ENCODE data around the gene FGF18. TPM values are rescaled to one million over a fixed set of nuclear protein-coding genes. Genes with fewer than 3 reads are reported as not detected.

The FGF18 gene
- total RNA-seq, 1 experiment from 2014 or later = 0.94 TPM

GRCh38 chr5:171433352-171433698 is 13.9 kb downstream of the FGF18 start:
- H2BK5ac ChIP-seq (ENCODE audit: insufficient read length, low read length) = no peak overlapping the region
- no peak overlapping the region for H3K4ac ChIP-seq (ENCODE audit: low read depth, low read length)
- no peak for DNase-seq
- no peak overlapping the region for H2AK5ac ChIP-seq (ENCODE audit: insufficient read length, low read length)
- H2BK15ac ChIP-seq (ENCODE audit: low read depth, low read length) = no peak overlapping the region
- no peak overlapping the region for H4K8ac ChIP-seq (replicated peaks; ENCODE audit: insufficient read length, low read depth, low read length)
- H3K27me3 Mint-ChIP-seq (ENCODE audit: low read depth) = no peaks in the 10 kb centered on the region; the same call in 1 of the 2 replicates
- peaks cover 18 to 31% of the 10 kb centered on the region in 2 experiments for H3K4me1 Mint-ChIP-seq
- H2BK120ac ChIP-seq (ENCODE audit: low read depth, low read length, poor library complexity, severe bottlenecking) = no peak overlapping the region
- no peaks in the 10 kb centered on the region for H3K9me3 ChIP-seq (ENCODE audit: control insufficient read depth, low read depth, low read length)
- H3K23me2 ChIP-seq (ENCODE audit: insufficient read length, low read depth, low read length, poor library complexity, severe bottlenecking) = no peaks in the 10 kb centered on the region
- no peaks in the 10 kb centered on the region for H3K79me1 ChIP-seq (ENCODE audit: insufficient read depth, low read depth, low read length, poor library complexity, severe bottlenecking)
- TF ChIP-seq, protein P1, sequence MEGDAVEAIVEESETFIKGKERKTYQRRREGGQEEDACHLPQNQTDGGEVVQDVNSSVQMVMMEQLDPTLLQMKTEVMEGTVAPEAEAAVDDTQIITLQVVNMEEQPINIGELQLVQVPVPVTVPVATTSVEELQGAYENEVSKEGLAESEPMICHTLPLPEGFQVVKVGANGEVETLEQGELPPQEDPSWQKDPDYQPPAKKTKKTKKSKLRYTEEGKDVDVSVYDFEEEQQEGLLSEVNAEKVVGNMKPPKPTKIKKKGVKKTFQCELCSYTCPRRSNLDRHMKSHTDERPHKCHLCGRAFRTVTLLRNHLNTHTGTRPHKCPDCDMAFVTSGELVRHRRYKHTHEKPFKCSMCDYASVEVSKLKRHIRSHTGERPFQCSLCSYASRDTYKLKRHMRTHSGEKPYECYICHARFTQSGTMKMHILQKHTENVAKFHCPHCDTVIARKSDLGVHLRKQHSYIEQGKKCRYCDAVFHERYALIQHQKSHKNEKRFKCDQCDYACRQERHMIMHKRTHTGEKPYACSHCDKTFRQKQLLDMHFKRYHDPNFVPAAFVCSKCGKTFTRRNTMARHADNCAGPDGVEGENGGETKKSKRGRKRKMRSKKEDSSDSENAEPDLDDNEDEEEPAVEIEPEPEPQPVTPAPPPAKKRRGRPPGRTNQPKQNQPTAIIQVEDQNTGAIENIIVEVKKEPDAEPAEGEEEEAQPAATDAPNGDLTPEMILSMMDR (conservative IDR thresholded peaks at IDR 0.05) = no peak
- no peak overlapping the region for H2BK12ac ChIP-seq (ENCODE audit: insufficient read length, low read depth, low read length)
- no peak overlapping the region for H4K5ac ChIP-seq (ENCODE audit: insufficient read length, low read depth, low read length)
- no peak overlapping the region for H3K9ac ChIP-seq (ENCODE audit: extremely low read depth, insufficient read length, low read length)
- no peak overlapping the region for H2AFZ ChIP-seq (ENCODE audit: low read length)
- no peak overlapping the region for H3K23ac ChIP-seq (ENCODE audit: insufficient read length, low read depth, low read length)
- H3K79me2 ChIP-seq (ENCODE audit: insufficient read depth, low read length) = no peaks in the 10 kb centered on the region
- H4K20me1 ChIP-seq (ENCODE audit: control insufficient read depth, insufficient read depth, insufficient read length) = no peaks in the 10 kb centered on the region
- H3K14ac ChIP-seq (ENCODE audit: insufficient read depth, low read length) = peak overlapping the region; percentile 12; the same call in 1 of the 2 replicates
- no peak overlapping the region; a peak in 1 of 5 replicates for H3K4me3 Mint-ChIP-seq
- no peak overlapping the region for H3K4me2 ChIP-seq (ENCODE audit: insufficient read depth, insufficient read length, low read length)
- H3K36me3 Mint-ChIP-seq (ENCODE audit: insufficient read depth in 1 of 3, low read depth in 3 of 3) = peaks cover 0 to 3% (median 0%) of the 10 kb centered on the region in 3 experiments; a peak in 2 of 7 replicates
- H3K9me3 Mint-ChIP-seq = no peaks in the 10 kb centered on the region
- no peak overlapping the region for H3K27ac Mint-ChIP-seq
- H3T11ph ChIP-seq (ENCODE audit: low read length) = no peak overlapping the region
- H3K4me1 ChIP-seq (ENCODE audit: insufficient read depth, low read length) = peaks cover 3% of the 10 kb centered on the region; the same call in 1 of the 2 replicates
- no peak overlapping the region for H3K56ac ChIP-seq (ENCODE audit: insufficient read length, low read depth, low read length)
- no peak overlapping the region for H3K18ac ChIP-seq (ENCODE audit: insufficient read length, low read depth, low read length)
- H3K27ac ChIP-seq (ENCODE audit: insufficient read length, low read depth, low read length) = no peak overlapping the region
- H2BK20ac ChIP-seq (ENCODE audit: low read depth, low read length, poor library complexity, severe bottlenecking) = no peak overlapping the region
- no peak overlapping the region for H4K91ac ChIP-seq (ENCODE audit: insufficient read length, low read depth, low read length)
- no peaks in the 10 kb centered on the region for H3K27me3 ChIP-seq (ENCODE audit: insufficient read depth, low read length)
- WGBS (ENCODE audit: extremely low coverage, insufficient read length, low lambda C conversion rate) = no CpG with 5 or more reads among the region's 6 CpGs
